SH-SY5Y (cell line): ENCODE data around the gene ELOVL4.

Experiments
- GATA2 ChIP-seq: IDR thresholded peaks from 2 replicates; pipeline ENCODE4 v1.6.1; 2011; ENCODE audit warnings: mild to moderate bottlenecking, low read depth, low read length
- GATA3 ChIP-seq: IDR thresholded peaks from 2 replicates; pipeline ENCODE4 v1.6.1; 2011; ENCODE audit warnings: low read depth, mild to moderate bottlenecking, low read length, moderate library complexity

DNA sequence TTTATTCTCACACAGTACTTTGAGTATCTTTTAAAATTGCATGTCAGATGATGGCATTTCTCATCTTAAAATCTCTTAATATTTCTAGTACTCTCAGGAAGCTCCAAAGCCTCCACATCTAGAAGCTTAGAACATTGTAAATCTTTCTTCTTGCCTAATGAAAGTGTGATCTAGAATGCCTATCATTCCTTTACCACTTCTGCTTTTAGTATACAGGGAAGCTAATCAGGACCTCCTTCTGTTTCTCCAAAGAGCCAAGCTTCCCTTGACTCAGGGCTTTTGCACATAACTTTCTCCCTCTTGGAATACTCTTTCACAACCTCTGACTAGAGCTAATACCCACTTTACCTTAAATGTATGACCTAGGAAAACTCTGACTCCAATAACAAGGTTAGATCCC lies 7.5 kb upstream of the ELOVL4 start:
- TF ChIP-seq GATA2 (no peak), GATA3 (no peak)
